Measurements from ENCODE around the gene STOM.

The STOM gene

GRCh38 chr9:121345070-121345469 is 25.0 kb downstream of the STOM start:
- Histone ChIP-seq H3K79me2 (ENCODE audit: insufficient read depth, low read depth) (no peaks in the 10 kb centered on the region), H3K4me1 (ENCODE audit: low read depth, poor library complexity, severe bottlenecking) (peaks cover 60% of the 10 kb centered on the region), H3K4me2 (peak overlapping the region; percentile 55), H3K36me3 (ENCODE audit: insufficient read depth) (no peaks in the 10 kb centered on the region), H3K27me3 (ENCODE audit: insufficient read depth, low read depth) (no peaks in the 10 kb centered on the region), H4K20me1 (ENCODE audit: insufficient read depth) (peaks cover 4% of the 10 kb centered on the region; the same call in 1 of the 2 replicates), H2AFZ (ENCODE audit: low read depth) (no peak overlapping the region), H3K27ac (peak overlapping the region; percentile 59), H3K4me3 (IDR thresholded peaks at IDR 0.05; ENCODE audit: insufficient read depth, low read depth, low read length) (no peak overlapping the region), H3K9ac (no peak overlapping the region; the same call in 1 of the 2 replicates)
- TF ChIP-seq CTCF (conservative IDR thresholded peaks at IDR 0.05; ENCODE audit: low read depth, low read length), result no peak

DNA sequence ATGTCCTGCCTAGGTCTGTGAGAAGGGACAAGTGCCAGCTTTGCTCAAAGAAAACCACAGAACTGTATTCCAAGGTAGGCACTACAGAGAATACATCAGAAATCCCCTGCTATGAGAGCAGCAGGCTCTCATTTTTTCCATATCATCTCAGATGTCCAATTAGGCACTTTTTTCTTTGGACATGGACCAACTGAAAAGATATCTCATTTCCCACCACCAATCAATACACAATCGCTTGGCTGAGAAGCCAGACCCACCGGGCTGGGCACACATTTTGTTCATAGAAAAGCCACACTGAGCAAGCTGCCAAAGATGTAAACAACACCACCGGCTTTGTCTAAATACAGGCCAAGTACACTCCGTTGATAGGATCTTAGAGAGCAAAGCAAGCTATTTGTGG is 25.9 kb downstream of the STOM start:
- peak overlapping the region; percentile 55 for H3K4me2 ChIP-seq
- TF ChIP-seq CTCF (conservative IDR thresholded peaks at IDR 0.05; ENCODE audit: low read depth, low read length), result no peak
- peak overlapping the region; percentile 59; the same call in 1 of the 2 replicates for H3K27ac ChIP-seq

GRCh38 chr9:121340676-121341392 is 29.2 kb downstream of the STOM start:
- Histone ChIP-seq H3K4me1 (ENCODE audit: low read depth, poor library complexity, severe bottlenecking) (peaks cover 66% of the 10 kb centered on the region), H2AFZ (ENCODE audit: low read depth) (no peak overlapping the region), H3K4me3 (IDR thresholded peaks at IDR 0.05; ENCODE audit: insufficient read depth, low read depth, low read length) (no peak overlapping the region), H3K27ac (no peak overlapping the region; the same call in 1 of the 2 replicates), H3K79me2 (ENCODE audit: insufficient read depth, low read depth) (no peaks in the 10 kb centered on the region), H4K20me1 (ENCODE audit: insufficient read depth) (peaks cover 4% of the 10 kb centered on the region; the same call in 1 of the 2 replicates), H3K36me3 (ENCODE audit: insufficient read depth) (no peaks in the 10 kb centered on the region), H3K9ac (no peak overlapping the region), H3K27me3 (ENCODE audit: insufficient read depth, low read depth) (no peaks in the 10 kb centered on the region), H3K4me2 (peak overlapping the region; percentile 52; the same call in 1 of the 2 replicates)
- no peak for TF ChIP-seq CTCF (conservative IDR thresholded peaks at IDR 0.05; ENCODE audit: low read depth, low read length)

More for the DNA sequence above, 25.9 kb downstream of the STOM start:
- Histone ChIP-seq H3K9ac (no peak overlapping the region), H3K79me2 (ENCODE audit: insufficient read depth, low read depth) (no peaks in the 10 kb centered on the region), H3K36me3 (ENCODE audit: insufficient read depth) (no peaks in the 10 kb centered on the region), H2AFZ (ENCODE audit: low read depth) (no peak overlapping the region), H4K20me1 (ENCODE audit: insufficient read depth) (peaks cover 4% of the 10 kb centered on the region; the same call in 1 of the 2 replicates), H3K4me3 (IDR thresholded peaks at IDR 0.05; ENCODE audit: insufficient read depth, low read depth, low read length) (no peak overlapping the region), H3K4me1 (ENCODE audit: low read depth, poor library complexity, severe bottlenecking) (peaks cover 69% of the 10 kb centered on the region), H3K27me3 (ENCODE audit: insufficient read depth, low read depth) (no peaks in the 10 kb centered on the region)

GRCh38 chr9:121339437-121339836 is 30.6 kb downstream of the STOM start:
- no peak overlapping the region for H2AFZ ChIP-seq (ENCODE audit: low read depth)
- no peak overlapping the region for H3K4me3 ChIP-seq (IDR thresholded peaks at IDR 0.05; ENCODE audit: insufficient read depth, low read depth, low read length)
- no peaks in the 10 kb centered on the region for H3K79me2 ChIP-seq (ENCODE audit: insufficient read depth, low read depth)
- no peaks in the 10 kb centered on the region for H3K36me3 ChIP-seq (ENCODE audit: insufficient read depth)
- no peak overlapping the region for H3K27ac ChIP-seq
- no peaks in the 10 kb centered on the region for H4K20me1 ChIP-seq (ENCODE audit: insufficient read depth)
- H3K9ac ChIP-seq, result no peak overlapping the region
- H3K27me3 ChIP-seq (ENCODE audit: insufficient read depth, low read depth), result no peaks in the 10 kb centered on the region
- TF ChIP-seq CTCF (conservative IDR thresholded peaks at IDR 0.05; ENCODE audit: low read depth, low read length), result no peak
- H3K4me2 ChIP-seq, result no peak overlapping the region
- H3K4me1 ChIP-seq (ENCODE audit: low read depth, poor library complexity, severe bottlenecking), result peaks cover 52% of the 10 kb centered on the region

Data from KMS-11 (cell line).